HG03469 (cell line): ENCODE results near the gene KRT16.
"Not testable (repeated sequence)": the region's sequence is repeated elsewhere in the genome, so short reads cannot be mapped to it uniquely, and the experiment has no call there.

Experiments used
- ATAC-seq: cut with Tn5 transposase; IDR thresholded peaks from one replicate; pipeline ENCODE4 v1.9.1; 2021; ENCODE audit warnings: mild to moderate bottlenecking, moderate library complexity, moderate number of reproducible peaks; ENCODE audit not compliant: unreplicated experiment

Gene KRT16

GRCh38 chr17:41585301-41586056 is 27.1 kb downstream of the KRT16 start:
- no peak for ATAC-seq

- ATAC-seq = not testable (repeated sequence)
Observed at GRCh38 chr17:41584331-41584927, 28.1 kb downstream of the KRT16 start.

GRCh38 chr17:41583137-41584127 is 29.1 kb downstream of the KRT16 start:
- no peak for ATAC-seq

- ATAC-seq = not testable (repeated sequence)
Observed at GRCh38 chr17:41582061-41582968, 30.3 kb downstream of the KRT16 start.

DNA sequence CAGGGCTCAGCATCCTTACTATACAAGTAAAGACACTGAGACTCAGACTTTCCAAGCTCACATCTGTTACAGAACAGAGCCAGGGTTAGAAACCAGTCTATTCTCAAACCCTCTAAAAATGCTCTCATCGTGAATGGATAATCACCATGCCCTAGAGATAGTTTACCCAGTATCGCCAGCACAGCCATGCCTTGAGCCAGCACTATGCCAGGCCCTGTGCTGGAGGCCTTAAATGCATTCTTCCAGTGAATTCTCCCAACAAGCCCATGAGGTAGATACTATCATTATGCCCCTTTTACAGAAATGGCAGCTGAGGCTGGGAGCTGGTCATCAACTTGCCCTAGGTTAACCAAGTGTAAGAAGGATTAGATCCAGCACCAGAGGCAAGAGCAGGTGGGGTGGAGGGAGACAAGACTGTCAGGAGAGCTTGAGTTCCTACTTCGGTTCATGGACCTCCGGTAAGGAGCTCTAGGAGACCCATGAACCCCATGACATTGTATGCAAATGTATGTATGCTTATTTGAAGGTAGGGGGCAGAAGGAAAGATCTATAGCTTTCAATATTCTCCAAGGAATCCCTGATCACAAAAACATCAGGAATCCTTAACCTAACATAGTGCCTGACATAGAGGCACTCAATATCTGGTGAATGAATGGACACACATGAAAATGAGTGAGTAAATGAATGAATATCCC is 31.1 kb downstream of the KRT16 start:
- no peak for ATAC-seq

- no peak for ATAC-seq
Observed at GRCh38 chr17:41580687-41581365, 31.7 kb downstream of the KRT16 start.

- no peak for ATAC-seq
Observed at GRCh38 chr17:41580244-41580575, 32.4 kb downstream of the KRT16 start.

GRCh38 chr17:41579484-41580243 is 32.9 kb downstream of the KRT16 start:
- ATAC-seq = no peak

GRCh38 chr17:41578971-41579370 is 33.6 kb downstream of the KRT16 start:
- ATAC-seq = no peak

DNA sequence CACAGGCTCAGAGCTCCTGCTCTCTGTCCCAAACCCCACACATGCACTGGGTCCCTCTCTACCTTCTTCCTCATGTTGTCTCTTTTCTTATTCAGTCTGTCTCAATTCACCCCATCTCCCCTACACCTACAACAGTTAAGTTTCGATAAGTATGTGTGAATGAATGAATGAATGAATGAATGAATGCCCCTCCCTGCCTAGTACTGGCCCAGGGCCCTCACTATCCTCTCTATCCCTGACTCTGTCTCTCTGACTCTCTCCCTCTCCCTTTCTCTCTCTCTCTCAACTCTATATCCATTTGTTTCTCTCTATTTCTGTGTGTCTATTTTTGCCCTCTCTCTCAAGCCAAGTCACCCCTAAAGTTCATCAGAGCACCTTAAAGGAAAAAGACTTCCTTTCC is 34.0 kb downstream of the KRT16 start:
- no peak for ATAC-seq

DNA sequence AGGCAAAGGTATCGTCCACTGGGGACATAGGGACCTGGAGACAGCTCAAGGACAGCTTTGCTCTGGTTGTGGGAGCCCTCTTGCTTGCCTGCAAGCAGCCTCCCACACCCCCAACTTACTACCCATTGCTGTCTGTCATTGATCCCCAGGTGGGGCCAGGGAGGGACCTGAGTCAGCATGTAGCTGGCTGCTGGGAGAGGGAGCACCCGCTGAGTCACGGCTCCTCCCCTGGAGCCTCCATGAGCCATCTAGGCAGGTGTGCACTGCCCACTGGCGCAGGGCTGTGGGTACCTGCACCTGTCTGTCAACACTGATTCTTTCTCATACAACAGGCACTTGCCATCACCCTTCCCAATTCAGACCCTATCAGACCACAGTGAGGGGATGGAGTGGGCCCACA is 35.8 kb downstream of the KRT16 start:
- ATAC-seq = not testable (repeated sequence)

GRCh38 chr17:41575336-41575735 is 37.2 kb downstream of the KRT16 start:
- ATAC-seq = no peak

GRCh38 chr17:41571561-41572434 is 40.8 kb downstream of the KRT16 start, which contains the start of gene KRT9:
KRT9 (minus strand) TSS chr17:41572059; CDS start chr17:41571992, 67 bp downstream.
- no peak for ATAC-seq

DNA sequence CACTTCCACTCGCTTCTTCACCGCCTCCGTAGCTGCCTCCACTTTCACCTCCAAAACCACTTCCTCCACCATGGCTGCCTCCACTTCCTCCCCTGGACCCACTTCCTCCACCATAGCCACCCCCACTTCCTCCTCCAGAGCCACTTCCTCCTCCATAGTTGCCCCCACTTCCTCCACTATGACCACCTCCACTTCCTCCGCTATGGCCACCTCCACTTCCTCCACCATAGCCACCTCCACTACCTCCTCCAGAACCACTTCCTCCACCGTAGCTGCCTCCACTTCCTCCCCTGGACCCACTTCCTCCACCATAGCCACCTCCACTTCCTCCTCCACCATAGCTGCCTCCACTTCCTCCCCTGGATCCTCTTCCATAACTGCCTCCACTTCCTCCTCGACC is 45.2 kb downstream of the KRT16 start:
- no peak for ATAC-seq

- no peak for ATAC-seq
Observed at GRCh38 chr17:41565338-41565737, 47.2 kb downstream of the KRT16 start.

DNA sequence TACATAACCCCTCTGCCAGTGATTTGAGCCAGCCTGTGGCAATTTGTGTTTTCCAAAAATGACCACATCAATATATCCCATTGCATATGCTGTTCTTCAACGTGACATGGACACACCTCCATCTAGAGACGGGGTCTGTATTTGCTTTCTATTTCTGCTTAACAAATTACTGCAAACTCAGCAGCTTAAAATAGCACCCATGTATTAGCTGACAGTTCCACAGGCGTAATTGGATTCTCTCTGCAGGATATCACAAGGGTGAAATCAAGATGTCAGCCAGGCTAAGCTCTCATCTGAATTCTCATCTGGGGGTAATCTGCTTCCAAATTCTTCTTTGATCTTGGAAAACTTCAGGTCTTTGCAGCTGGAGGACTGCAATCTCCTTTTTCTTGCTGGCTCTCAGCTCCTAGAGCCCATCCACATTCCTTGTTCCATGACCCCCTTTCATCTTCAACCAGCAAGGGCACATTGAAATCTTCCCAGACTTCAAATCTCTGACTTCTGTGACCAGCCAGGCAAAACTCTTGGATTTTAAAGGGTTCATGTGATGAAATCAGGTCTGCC is 48.9 kb downstream of the KRT16 start:
- ATAC-seq = no peak

GRCh38 chr17:41561554-41561953 is 51.0 kb downstream of the KRT16 start:
- no peak for ATAC-seq
